Cardiac muscle cell (in vitro differentiated cells and primary cell): ENCODE results near the gene IFNL3. TPM values are rescaled to one million over a fixed set of nuclear protein-coding genes. Genes with fewer than 3 reads are reported as not detected.
"Not testable (repeated sequence)": the region's sequence is repeated elsewhere in the genome, so short reads cannot be mapped to it uniquely, and the experiment has no call there.

Experiments
- DNase-seq, 2 donors: peaks; one replicate each; pipeline versions ENCODE4 v3.0.0 to v3.0.0-alpha.2; 2010 to 2017; ENCODE audit warnings: low read depth in 1 of 2, low spot score in 1 of 2
- H3K27ac ChIP-seq: fragments of 200-600 bp; sonication (generic); 2 replicates; pipeline ENCODE4 v1.5.1; 2016
- H3K27me3 ChIP-seq: fragments of 200-600 bp; sonication (generic); 2 replicates; pipeline ENCODE4 v1.6.0; 2016; ENCODE audit warnings: control low read depth
- H3K36me3 ChIP-seq: fragments of 200-600 bp; sonication (generic); 2 replicates; pipeline ENCODE4 v1.5.1; 2016; ENCODE audit warnings: control low read depth
- H3K4me1 ChIP-seq: fragments of 200-600 bp; sonication (generic); 2 replicates; pipeline ENCODE4 v1.8.1; 2017; ENCODE audit warnings: low read depth, mild to moderate bottlenecking, mixed run types
- H3K4me3 ChIP-seq: fragments of 200-600 bp; sonication (generic); 2 replicates; pipeline ENCODE4 v1.5.1; 2016; ENCODE audit warnings: mild to moderate bottlenecking
- H3K9me3 ChIP-seq: fragments of 200-600 bp; sonication (generic); 2 replicates; pipeline ENCODE4 v1.5.1; 2017; ENCODE audit warnings: low read depth, mild to moderate bottlenecking, control low read depth
- polyA plus RNA-seq: library from polyadenylated mRNA; unstranded; fragments of >200 nt; fragmentation: Nextera tagmentation; extraction: Ambion mirVana; gene quantifications from 2 replicates; pipeline ENCODE4 v1.2.1, GENCODE V29; 2016
- total RNA-seq: library from RNA; depleted of rRNA; stranded (reverse); fragments of >200 nt; gene quantifications from 2 replicates; pipeline ENCODE4 v1.2.3, GENCODE V29; 2016
- TF ChIP-seq, protein P1 (sequence below): IDR thresholded peaks from 2 replicates; pipeline ENCODE4 v1.5.1; 2012; ENCODE audit warnings: low read depth, mild to moderate bottlenecking, low read length

The IFNL3 gene
- total and polyA plus RNA-seq, 2 experiments from 2014 or later: not detected

DNA sequence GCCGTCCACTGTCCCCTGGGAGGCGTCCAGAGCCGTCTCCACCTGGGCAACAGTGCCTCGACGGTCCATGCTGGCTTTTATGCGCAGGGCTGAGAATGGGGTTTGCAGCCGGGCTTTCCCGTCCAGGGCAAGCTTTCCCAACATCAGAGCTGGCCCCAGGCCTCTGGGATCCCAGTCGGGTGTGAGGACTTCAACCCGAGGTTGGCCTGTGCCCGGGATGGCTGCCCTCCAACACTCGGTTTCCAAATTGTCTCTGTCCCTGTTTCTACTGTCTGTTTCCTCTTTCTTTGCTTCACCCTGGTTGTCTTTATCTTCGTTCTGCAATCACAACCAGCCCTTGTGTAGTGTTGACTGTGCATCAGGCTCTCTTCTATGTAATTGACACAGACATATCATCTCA, 4.0 kb upstream of the IFNL3 start, which contains the start of gene IFNL4:
IFNL4 (minus strand) TSS at position 51 of the 400 bp plus-strand sequence.
- no peak for DNase-seq
- H3K4me3 ChIP-seq: no peak within 1 kb of the TSS
- H3K27ac ChIP-seq: no peak within 1 kb of the TSS
- H3K36me3 ChIP-seq: no peaks in the 10 kb centered on the region
- no peaks in the 10 kb centered on the region for H3K9me3 ChIP-seq
- no peaks in the 10 kb centered on the region for H3K4me1 ChIP-seq
- TF ChIP-seq, protein P1, sequence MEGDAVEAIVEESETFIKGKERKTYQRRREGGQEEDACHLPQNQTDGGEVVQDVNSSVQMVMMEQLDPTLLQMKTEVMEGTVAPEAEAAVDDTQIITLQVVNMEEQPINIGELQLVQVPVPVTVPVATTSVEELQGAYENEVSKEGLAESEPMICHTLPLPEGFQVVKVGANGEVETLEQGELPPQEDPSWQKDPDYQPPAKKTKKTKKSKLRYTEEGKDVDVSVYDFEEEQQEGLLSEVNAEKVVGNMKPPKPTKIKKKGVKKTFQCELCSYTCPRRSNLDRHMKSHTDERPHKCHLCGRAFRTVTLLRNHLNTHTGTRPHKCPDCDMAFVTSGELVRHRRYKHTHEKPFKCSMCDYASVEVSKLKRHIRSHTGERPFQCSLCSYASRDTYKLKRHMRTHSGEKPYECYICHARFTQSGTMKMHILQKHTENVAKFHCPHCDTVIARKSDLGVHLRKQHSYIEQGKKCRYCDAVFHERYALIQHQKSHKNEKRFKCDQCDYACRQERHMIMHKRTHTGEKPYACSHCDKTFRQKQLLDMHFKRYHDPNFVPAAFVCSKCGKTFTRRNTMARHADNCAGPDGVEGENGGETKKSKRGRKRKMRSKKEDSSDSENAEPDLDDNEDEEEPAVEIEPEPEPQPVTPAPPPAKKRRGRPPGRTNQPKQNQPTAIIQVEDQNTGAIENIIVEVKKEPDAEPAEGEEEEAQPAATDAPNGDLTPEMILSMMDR: no peak
- H3K27me3 ChIP-seq: peaks cover 44% of the 10 kb centered on the region

DNA sequence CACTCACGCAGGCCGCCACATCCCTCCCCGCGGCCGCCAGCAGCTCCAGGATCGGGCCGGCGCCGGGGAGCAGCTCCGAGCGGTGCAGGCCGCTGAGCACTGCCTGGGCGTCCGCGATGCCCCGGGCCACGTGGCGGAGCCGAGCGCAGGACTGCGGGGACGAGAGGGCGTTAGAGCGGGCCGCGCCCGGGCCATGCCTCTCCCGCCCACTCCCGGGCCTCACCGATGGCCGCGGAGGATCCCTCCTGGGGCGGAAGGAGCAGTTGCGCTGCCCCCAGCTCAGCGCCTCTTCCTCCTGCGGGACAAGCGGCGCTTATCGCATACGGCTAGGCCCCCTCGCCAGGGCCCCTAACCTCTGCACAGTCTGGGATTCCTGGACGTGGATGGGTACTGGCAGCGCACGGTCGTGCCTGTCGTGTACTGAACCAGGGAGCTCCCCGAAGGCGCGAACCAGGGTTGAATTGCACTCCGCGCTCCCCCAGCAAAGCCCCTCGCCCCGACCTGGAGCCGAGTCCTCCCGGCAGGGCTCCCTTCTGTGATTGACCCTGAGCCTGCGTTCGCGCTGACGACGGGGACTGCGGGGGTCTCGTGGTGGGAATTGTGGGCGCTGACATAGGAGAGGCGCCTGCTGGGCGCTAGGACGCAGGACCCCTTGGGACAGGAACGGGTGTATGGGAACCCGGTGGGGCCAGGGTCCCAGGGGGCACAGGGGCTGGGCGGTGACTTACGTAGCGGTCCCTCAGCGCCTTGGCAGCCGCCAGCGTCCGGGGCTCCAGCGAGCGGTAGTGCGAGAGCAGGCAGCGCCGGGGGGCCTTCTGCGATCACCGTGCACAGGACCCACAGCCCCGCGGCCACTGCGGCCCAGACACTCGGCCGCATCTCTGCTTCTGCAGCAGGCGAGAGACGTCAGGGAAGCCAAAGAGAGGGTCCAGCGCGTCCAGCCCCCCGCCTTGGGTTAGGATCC, 3.2 kb upstream of the IFNL3 start:
- Histone ChIP-seq H3K4me3 (no peak overlapping the region), H3K27me3 (peaks cover 46% of the 10 kb centered on the region), H3K36me3 (no peaks in the 10 kb centered on the region), H3K9me3 (no peaks in the 10 kb centered on the region), H3K4me1 (no peaks in the 10 kb centered on the region), H3K27ac (no peak overlapping the region)
- TF ChIP-seq, protein P1: no peak
- DNase-seq: peak; percentile 24 to 47

DNA sequence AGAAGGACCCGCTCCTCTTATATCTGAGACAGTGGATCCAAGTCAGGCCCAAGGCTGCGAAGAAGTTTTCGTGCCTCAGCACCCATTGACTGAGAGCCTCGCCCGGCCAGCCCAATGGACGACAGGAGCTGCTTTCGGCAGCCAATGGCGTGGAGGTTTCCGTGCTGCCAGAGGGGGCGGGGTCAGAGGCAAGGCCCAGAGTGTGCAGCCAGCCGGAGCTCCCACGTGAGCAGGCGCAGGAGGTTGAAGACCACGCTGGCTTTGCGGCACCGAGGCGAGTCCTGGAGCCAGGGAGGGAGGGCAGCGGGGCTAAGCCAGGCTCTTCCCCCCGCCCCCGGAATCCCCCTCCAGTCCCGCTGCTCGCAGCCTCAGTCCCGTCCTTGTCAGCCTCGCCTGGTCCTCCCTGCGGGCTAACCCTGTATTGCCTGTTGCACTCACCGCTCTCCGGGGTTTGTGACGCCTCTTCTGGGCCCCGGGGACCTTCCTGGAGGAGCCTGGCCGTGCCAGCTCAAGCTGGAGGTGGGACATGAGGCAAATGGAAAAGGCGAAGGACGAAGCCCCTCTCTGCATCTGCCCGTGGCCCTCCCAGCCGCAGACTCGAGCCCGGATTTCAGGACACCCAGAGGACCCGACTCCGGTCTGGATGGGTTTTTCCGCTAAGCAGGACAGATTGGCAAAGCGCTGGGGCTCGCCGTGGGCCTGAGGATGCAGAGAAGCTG, 2.3 kb upstream of the IFNL3 start:
- TF ChIP-seq, protein P1: no peak
- H3K27me3 ChIP-seq: peaks cover 46% of the 10 kb centered on the region
- no peak overlapping the region for H3K4me3 ChIP-seq
- no peaks in the 10 kb centered on the region for H3K36me3 ChIP-seq
- no peaks in the 10 kb centered on the region for H3K4me1 ChIP-seq
- no peak overlapping the region for H3K27ac ChIP-seq
- H3K9me3 ChIP-seq: no peaks in the 10 kb centered on the region
- DNase-seq: peak in 1 of 2 donors; percentile 40

DNA sequence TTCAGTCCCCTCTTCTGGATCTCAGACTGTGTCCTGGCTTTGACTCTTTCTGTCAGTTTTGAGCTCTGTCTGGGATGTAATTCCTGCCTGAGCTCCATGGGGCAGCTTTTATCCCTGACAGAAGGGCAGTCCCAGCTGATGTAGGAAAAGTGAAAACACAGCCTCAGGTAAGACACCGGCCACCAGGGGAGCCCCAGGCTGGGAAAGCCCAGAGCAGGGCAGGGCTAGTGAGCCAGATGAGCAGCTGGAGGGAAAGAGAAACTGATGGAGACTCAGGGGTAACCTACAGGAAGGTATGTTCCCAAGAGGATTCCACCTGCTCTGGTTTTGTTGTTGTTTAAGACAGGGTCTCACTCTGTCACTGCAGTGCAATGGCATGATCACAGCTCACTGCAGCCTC, 360 bp upstream of the IFNL3 start:
- H3K36me3 ChIP-seq, H3K27ac ChIP-seq, H3K4me3 ChIP-seq, DNase-seq, H3K4me1 ChIP-seq, H3K9me3 ChIP-seq: not testable (repeated sequence)
- H3K27me3 ChIP-seq: peaks cover 38% of the 10 kb centered on the region

DNA sequence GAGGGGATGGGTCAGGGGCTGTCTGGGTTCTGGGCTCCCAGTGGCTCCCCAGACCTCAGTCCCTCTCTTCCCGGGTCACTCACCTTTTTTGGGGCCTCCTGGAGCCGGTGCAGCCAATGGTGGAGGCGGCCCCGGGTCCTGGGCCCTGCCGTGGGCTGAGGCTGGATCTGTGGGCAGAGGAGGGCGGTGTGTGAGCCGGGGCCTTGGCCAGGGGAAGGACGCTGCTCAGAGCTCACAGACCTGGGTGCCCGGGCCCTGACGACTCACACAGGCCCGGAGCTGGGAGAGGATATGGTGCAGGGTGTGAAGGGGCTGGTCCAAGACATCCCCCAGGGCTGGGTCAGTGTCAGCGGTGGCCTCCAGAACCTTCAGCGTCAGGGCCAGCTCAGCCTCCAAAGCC, 1.1 kb downstream of the IFNL3 start:
- peaks cover 24% of the 10 kb centered on the region for H3K27me3 ChIP-seq
- not testable (repeated sequence) for H3K9me3 ChIP-seq, DNase-seq, H3K4me1 ChIP-seq, H3K4me3 ChIP-seq, H3K36me3 ChIP-seq, H3K27ac ChIP-seq

DNA sequence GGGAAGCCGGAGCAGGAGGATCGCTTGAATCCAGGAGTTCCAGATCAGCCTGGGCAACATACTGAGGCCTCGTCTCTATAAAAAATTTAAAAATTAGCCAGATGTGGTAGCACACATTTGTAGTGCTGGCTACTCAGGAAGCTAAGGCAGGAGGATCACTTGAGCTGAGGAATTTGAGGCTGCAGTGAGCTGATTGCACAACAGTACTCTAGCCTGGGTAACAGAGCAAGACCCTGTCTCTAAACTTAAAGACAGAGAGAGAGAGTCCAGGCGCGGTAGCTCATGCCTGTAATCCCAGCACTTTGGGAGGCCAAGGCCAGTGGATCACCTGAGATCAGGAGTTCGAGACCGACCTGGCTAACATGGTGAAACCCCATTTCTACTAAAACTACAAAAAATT, 4.4 kb downstream of the IFNL3 start:
- no peak for DNase-seq
- H3K27ac ChIP-seq: no peak overlapping the region
- TF ChIP-seq, protein P1: no peak

More for the DNA sequence above, 4.4 kb downstream of the IFNL3 start:
- no peak overlapping the region for H3K4me3 ChIP-seq
- H3K9me3 ChIP-seq: no peaks in the 10 kb centered on the region
- H3K36me3 ChIP-seq: no peaks in the 10 kb centered on the region
- no peaks in the 10 kb centered on the region for H3K4me1 ChIP-seq
- peaks cover 6% of the 10 kb centered on the region for H3K27me3 ChIP-seq
